Measurements from ENCODE around the gene TNFAIP8L1.

The TNFAIP8L1 gene

DNA sequence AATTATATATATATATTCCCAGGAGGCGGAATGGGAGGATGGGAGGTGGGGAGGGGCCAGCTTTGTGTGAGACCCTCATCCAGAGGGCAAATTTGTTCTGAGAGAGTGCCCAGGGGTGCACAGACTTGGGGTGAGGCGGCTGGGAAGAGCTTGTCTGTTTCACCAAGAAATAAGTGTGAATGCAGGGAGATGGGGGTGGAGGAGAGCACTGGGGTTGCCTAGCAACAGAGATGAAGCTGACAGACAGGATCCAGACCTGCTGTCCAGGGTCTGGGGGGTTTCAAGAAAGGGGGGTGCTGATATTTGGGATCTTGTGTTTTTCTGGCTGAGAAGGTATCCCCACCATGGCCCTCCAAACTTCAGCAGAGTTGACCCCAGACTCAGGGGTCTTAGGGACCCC is 18.6 kb upstream of the TNFAIP8L1 start:
- H3K36me3 ChIP-seq (replicated peaks; ENCODE audit: insufficient read depth, low read length): no peaks in the 10 kb centered on the region
- no peak overlapping the region for H2AFZ ChIP-seq (ENCODE audit: low read length)
- no peak overlapping the region for H3K9ac ChIP-seq (ENCODE audit: low read length)
- no peak for DNase-seq
- H3K4me3 ChIP-seq (ENCODE audit: low read length): no peak overlapping the region
- H4K20me1 ChIP-seq (ENCODE audit: insufficient read depth, low read length): no peaks in the 10 kb centered on the region
- no peaks in the 10 kb centered on the region for H3K9me2 ChIP-seq (replicated peaks; ENCODE audit: insufficient read depth, low read length)
- H3F3A ChIP-seq (ENCODE audit: insufficient read depth, low read length): no peaks in the 10 kb centered on the region
- H3K4me1 ChIP-seq (ENCODE audit: low read length): no peaks in the 10 kb centered on the region
- no peak for TF ChIP-seq EZH2 (optimal IDR thresholded peaks at IDR 0.05; ENCODE audit: low read depth, low read length)
- no peaks in the 10 kb centered on the region for H3K9me3 ChIP-seq (replicated peaks; ENCODE audit: insufficient read depth, low read length)
- H3K4me2 ChIP-seq (ENCODE audit: low read depth, low read length): no peak overlapping the region
- H3K27ac ChIP-seq (ENCODE audit: low read length): no peak overlapping the region
- H3K27me3 ChIP-seq (replicated peaks; ENCODE audit: insufficient read depth, low read length): peaks cover 82% of the 10 kb centered on the region
- no peaks in the 10 kb centered on the region for H3K79me2 ChIP-seq (ENCODE audit: low read length)

DNA sequence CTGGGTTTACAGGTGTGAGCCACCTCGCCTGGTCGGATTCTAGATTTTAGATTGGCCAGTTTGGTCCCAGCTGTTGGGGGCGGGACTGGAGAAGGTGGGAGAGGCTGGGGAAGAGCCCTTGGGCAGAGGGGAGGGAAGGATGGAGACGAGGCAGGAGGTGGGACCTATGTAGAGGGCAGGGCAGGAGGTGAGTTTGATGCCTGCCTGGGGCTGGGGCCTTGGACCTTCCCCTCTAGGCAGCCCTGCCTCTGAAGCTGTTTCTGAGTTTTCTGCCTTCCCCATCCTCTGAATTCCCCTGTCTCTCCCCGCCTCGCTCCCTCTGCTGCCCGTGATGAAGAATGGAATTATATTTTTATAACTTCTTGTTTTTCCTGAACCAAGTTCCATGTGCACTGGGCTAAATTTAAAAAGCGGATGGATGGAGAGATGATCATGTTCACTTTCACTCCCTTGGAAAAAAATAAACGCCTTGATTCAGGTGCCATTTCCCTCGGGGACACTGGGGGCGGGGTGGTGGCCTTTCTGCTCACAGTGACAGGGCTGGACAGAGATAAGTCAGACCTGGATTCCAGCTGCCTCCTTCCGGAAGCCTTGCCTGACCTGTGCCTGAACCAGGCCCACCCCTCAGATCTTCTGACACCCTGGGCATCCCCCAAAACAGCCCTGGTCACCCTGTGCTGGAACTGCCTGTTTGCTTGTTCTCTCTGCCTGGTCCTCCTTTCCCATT is 16.5 kb upstream of the TNFAIP8L1 start:
- Histone ChIP-seq H3F3A (ENCODE audit: insufficient read depth, low read length) (no peaks in the 10 kb centered on the region), H3K79me2 (ENCODE audit: low read length) (no peaks in the 10 kb centered on the region), H3K4me1 (ENCODE audit: low read length) (no peaks in the 10 kb centered on the region), H3K27me3 (replicated peaks; ENCODE audit: insufficient read depth, low read length) (peaks cover 81% of the 10 kb centered on the region), H2AFZ (ENCODE audit: low read length) (no peak overlapping the region), H3K4me2 (ENCODE audit: low read depth, low read length) (no peak overlapping the region), H3K9me2 (replicated peaks; ENCODE audit: insufficient read depth, low read length) (no peaks in the 10 kb centered on the region), H3K9ac (ENCODE audit: low read length) (no peak overlapping the region), H4K20me1 (ENCODE audit: insufficient read depth, low read length) (no peaks in the 10 kb centered on the region), H3K9me3 (replicated peaks; ENCODE audit: insufficient read depth, low read length) (no peaks in the 10 kb centered on the region), H3K36me3 (replicated peaks; ENCODE audit: insufficient read depth, low read length) (no peaks in the 10 kb centered on the region), H3K27ac (ENCODE audit: low read length) (no peak overlapping the region), H3K4me3 (ENCODE audit: low read length) (no peak overlapping the region)
- TF ChIP-seq EZH2phosphoT487 (IDR thresholded peaks at IDR 0.05; ENCODE audit: low read length): no peak
- TF ChIP-seq EZH2 (optimal IDR thresholded peaks at IDR 0.05; ENCODE audit: low read depth, low read length): no peak
- TF ChIP-seq, protein P1, sequence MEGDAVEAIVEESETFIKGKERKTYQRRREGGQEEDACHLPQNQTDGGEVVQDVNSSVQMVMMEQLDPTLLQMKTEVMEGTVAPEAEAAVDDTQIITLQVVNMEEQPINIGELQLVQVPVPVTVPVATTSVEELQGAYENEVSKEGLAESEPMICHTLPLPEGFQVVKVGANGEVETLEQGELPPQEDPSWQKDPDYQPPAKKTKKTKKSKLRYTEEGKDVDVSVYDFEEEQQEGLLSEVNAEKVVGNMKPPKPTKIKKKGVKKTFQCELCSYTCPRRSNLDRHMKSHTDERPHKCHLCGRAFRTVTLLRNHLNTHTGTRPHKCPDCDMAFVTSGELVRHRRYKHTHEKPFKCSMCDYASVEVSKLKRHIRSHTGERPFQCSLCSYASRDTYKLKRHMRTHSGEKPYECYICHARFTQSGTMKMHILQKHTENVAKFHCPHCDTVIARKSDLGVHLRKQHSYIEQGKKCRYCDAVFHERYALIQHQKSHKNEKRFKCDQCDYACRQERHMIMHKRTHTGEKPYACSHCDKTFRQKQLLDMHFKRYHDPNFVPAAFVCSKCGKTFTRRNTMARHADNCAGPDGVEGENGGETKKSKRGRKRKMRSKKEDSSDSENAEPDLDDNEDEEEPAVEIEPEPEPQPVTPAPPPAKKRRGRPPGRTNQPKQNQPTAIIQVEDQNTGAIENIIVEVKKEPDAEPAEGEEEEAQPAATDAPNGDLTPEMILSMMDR (IDR thresholded peaks at IDR 0.05; ENCODE audit: low read length): no peak
- DNase-seq: no peak

DNA sequence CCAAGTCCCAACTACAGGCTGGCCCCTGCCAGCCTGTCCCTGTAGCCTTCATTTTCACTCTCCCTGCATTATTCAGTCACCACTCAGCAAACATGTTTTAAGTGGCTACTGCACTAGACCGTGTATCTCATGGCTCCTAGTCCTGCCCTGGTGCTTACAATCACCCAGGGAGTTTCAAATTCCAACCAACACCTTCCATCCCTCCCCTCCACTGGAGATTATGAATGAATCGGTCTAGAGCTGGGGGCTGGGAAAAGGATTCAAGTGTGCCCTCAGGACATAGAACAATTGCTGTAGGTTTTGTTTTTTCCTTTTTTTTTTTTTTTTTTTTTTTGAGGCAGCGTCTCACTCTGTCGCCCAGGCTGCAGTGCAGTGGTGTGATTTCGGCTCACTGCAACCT is 15.0 kb upstream of the TNFAIP8L1 start:
- Histone ChIP-seq H3K4me2 (ENCODE audit: low read depth, low read length) (no peak overlapping the region), H3K4me3 (ENCODE audit: low read length) (no peak overlapping the region)

More for the DNA sequence above, 15.0 kb upstream of the TNFAIP8L1 start:
- H3K36me3 ChIP-seq (replicated peaks; ENCODE audit: insufficient read depth, low read length): no peaks in the 10 kb centered on the region
- DNase-seq: no peak
- no peaks in the 10 kb centered on the region for H4K20me1 ChIP-seq (ENCODE audit: insufficient read depth, low read length)
- H3K79me2 ChIP-seq (ENCODE audit: low read length): no peaks in the 10 kb centered on the region
- no peaks in the 10 kb centered on the region for H3F3A ChIP-seq (ENCODE audit: insufficient read depth, low read length)
- no peak overlapping the region for H3K9ac ChIP-seq (ENCODE audit: low read length)
- no peak for TF ChIP-seq EZH2phosphoT487 (IDR thresholded peaks at IDR 0.05; ENCODE audit: low read length)
- TF ChIP-seq, protein P1 (IDR thresholded peaks at IDR 0.05; ENCODE audit: low read length): no peak
- TF ChIP-seq EZH2 (optimal IDR thresholded peaks at IDR 0.05; ENCODE audit: low read depth, low read length): no peak
- no peaks in the 10 kb centered on the region for H3K9me3 ChIP-seq (replicated peaks; ENCODE audit: insufficient read depth, low read length)
- no peaks in the 10 kb centered on the region for H3K9me2 ChIP-seq (replicated peaks; ENCODE audit: insufficient read depth, low read length)
- no peak overlapping the region for H2AFZ ChIP-seq (ENCODE audit: low read length)
- H3K27me3 ChIP-seq (replicated peaks; ENCODE audit: insufficient read depth, low read length): peaks cover 86% of the 10 kb centered on the region
- no peak overlapping the region for H3K27ac ChIP-seq (ENCODE audit: low read length)
- no peaks in the 10 kb centered on the region for H3K4me1 ChIP-seq (ENCODE audit: low read length)
